ENCODE data around the gene ZKSCAN4.

Gene ZKSCAN4

GRCh38 chr6:28267695-28268059, 15.6 kb upstream of the ZKSCAN4 start:
- peak overlapping the region; percentile 86 for H3K27ac ChIP-seq (ENCODE audit: low read length)
- H3K27me3 ChIP-seq (ENCODE audit: low read depth, low read length): no peaks in the 10 kb centered on the region
- peak overlapping the region; percentile 80 to 94 for H3K4me3 ChIP-seq (ENCODE audit: low read depth in 1 of 2, low read length in 2 of 2)
- H3K9me3 ChIP-seq (ENCODE audit: control insufficient read depth in 1 of 2, low read length in 2 of 2): no peaks in the 10 kb centered on the region
- H3K36me3 ChIP-seq (ENCODE audit: control insufficient read depth in 1 of 2, insufficient read depth in 2 of 2, low read length in 2 of 2): peaks cover 9 to 10% of the 10 kb centered on the region in 2 donors
- peaks cover 7 to 14% of the 10 kb centered on the region in 2 donors for H3K4me1 ChIP-seq (ENCODE audit: control insufficient read depth in 1 of 2, insufficient read depth in 2 of 2, low read length in 2 of 2)

DNA sequence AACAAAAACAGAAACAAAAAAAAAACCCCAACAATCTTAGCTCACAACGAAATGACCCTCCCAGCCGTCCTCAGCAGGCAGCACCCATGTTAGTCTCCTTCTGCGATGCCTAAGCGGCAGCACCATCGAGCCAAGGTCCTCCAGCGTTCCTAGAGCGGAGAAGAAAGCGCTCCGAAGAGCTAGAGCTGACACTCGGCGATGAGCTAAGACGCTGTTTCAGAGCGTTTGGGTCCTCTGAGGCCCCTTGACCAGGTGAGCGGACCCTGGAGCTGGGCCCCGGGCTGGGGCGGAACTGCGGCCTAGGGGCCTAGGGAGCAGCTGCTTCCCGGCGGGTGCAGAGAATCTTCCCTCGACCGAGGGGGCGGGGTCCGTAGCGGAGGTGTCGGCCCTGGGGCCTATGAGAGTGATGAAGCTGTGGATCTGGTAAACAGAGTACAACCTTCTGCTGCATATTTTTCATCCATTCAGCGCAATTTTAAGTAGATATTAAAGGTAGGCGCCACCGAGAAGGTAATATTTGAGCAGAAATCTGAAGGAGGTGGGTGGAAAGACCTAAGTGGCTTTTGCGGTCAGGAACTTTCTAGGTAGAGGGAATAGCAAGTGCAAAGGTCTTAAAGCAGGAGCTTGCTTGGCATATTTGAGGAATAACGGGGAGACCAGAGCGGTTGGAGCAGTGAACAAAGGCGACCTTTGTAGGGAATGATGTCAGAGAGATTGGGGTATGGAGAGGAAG, 15.1 kb upstream of the ZKSCAN4 start, which contains the start of gene ZSCAN26:
Gene ZSCAN26 (plus strand): TSS at position 182 of the 733 bp plus-strand sequence. CDS start 4,777 bp downstream, outside the sequence.
- Histone ChIP-seq H3K36me3 (ENCODE audit: control insufficient read depth in 1 of 2, insufficient read depth in 2 of 2, low read length in 2 of 2) (peaks cover 4 to 5% of the 10 kb centered on the region in 2 donors), H3K4me3 (ENCODE audit: low read depth in 1 of 2, low read length in 2 of 2) (peak within 1 kb of the TSS; percentile 80 to 94), H3K4me1 (ENCODE audit: control insufficient read depth in 1 of 2, insufficient read depth in 2 of 2, low read length in 2 of 2) (peaks cover 7 to 14% of the 10 kb centered on the region in 2 donors), H3K9me3 (ENCODE audit: control insufficient read depth in 1 of 2, low read length in 2 of 2) (no peaks in the 10 kb centered on the region), H3K27ac (ENCODE audit: low read length) (peak within 1 kb of the TSS; percentile 86), H3K27me3 (ENCODE audit: low read depth, low read length) (no peaks in the 10 kb centered on the region)

GRCh38 chr6:28266563-28266961, 14.5 kb upstream of the ZKSCAN4 start:
- Histone ChIP-seq H3K27me3 (ENCODE audit: low read depth, low read length) (no peaks in the 10 kb centered on the region), H3K4me3 (ENCODE audit: low read depth in 1 of 2, low read length in 2 of 2) (peak overlapping the region; percentile 80 to 94)

GRCh38 chr6:28264834-28265401, 12.8 kb upstream of the ZKSCAN4 start:
- Histone ChIP-seq H3K27ac (ENCODE audit: low read length) (no peak overlapping the region), H3K36me3 (ENCODE audit: control insufficient read depth in 1 of 2, insufficient read depth in 2 of 2, low read length in 2 of 2) (no peaks in the 10 kb centered on the region), H3K9me3 (ENCODE audit: control insufficient read depth in 1 of 2, low read length in 2 of 2) (peaks cover 0 to 10% of the 10 kb centered on the region in 2 donors), H3K4me1 (ENCODE audit: control insufficient read depth in 1 of 2, insufficient read depth in 2 of 2, low read length in 2 of 2) (peaks cover 7 to 14% of the 10 kb centered on the region in 2 donors), H3K27me3 (ENCODE audit: low read depth, low read length) (no peaks in the 10 kb centered on the region), H3K4me3 (ENCODE audit: low read depth in 1 of 2, low read length in 2 of 2) (no peak overlapping the region)

More at GRCh38 chr6:28266563-28266961, 14.5 kb upstream of the ZKSCAN4 start:
- peak overlapping the region; percentile 86 for H3K27ac ChIP-seq (ENCODE audit: low read length)
- H3K36me3 ChIP-seq (ENCODE audit: control insufficient read depth in 1 of 2, insufficient read depth in 2 of 2, low read length in 2 of 2): no peaks in the 10 kb centered on the region
- H3K9me3 ChIP-seq (ENCODE audit: control insufficient read depth in 1 of 2, low read length in 2 of 2): no peaks in the 10 kb centered on the region
- H3K4me1 ChIP-seq (ENCODE audit: control insufficient read depth in 1 of 2, insufficient read depth in 2 of 2, low read length in 2 of 2): peaks cover 7 to 14% of the 10 kb centered on the region in 2 donors

GRCh38 chr6:28263922-28264321, 11.9 kb upstream of the ZKSCAN4 start:
- Histone ChIP-seq H3K36me3 (ENCODE audit: control insufficient read depth in 1 of 2, insufficient read depth in 2 of 2, low read length in 2 of 2) (no peaks in the 10 kb centered on the region), H3K27me3 (ENCODE audit: low read depth, low read length) (no peaks in the 10 kb centered on the region), H3K9me3 (ENCODE audit: control insufficient read depth in 1 of 2, low read length in 2 of 2) (peaks cover 0 to 16% of the 10 kb centered on the region in 2 donors), H3K27ac (ENCODE audit: low read length) (no peak overlapping the region), H3K4me3 (ENCODE audit: low read depth in 1 of 2, low read length in 2 of 2) (no peak overlapping the region), H3K4me1 (ENCODE audit: control insufficient read depth in 1 of 2, insufficient read depth in 2 of 2, low read length in 2 of 2) (peaks cover 7 to 14% of the 10 kb centered on the region in 2 donors)

- Histone ChIP-seq H3K9me3 (ENCODE audit: control insufficient read depth in 1 of 2, low read length in 2 of 2) (peaks cover 0 to 16% of the 10 kb centered on the region in 2 donors), H3K4me1 (ENCODE audit: control insufficient read depth in 1 of 2, insufficient read depth in 2 of 2, low read length in 2 of 2) (peaks cover 0 to 3% of the 10 kb centered on the region in 2 donors), H3K36me3 (ENCODE audit: control insufficient read depth in 1 of 2, insufficient read depth in 2 of 2, low read length in 2 of 2) (no peaks in the 10 kb centered on the region), H3K27me3 (ENCODE audit: low read depth, low read length) (no peaks in the 10 kb centered on the region), H3K27ac (ENCODE audit: low read length) (no peak within 1 kb of the TSS), H3K4me3 (ENCODE audit: low read depth in 1 of 2, low read length in 2 of 2) (peak within 1 kb of the TSS; percentile 61 to 68)
Observed at GRCh38 chr6:28258877-28259777, 7.1 kb upstream of the ZKSCAN4 start, which contains the start of gene NKAPL. Gene NKAPL, plus strand, starts transcription at chr6:28259297. Its CDS starts 75 bp downstream, at chr6:28259372.

- Histone ChIP-seq H3K9me3 (ENCODE audit: control insufficient read depth in 1 of 2, low read length in 2 of 2) (peaks cover 0 to 16% of the 10 kb centered on the region in 2 donors), H3K36me3 (ENCODE audit: control insufficient read depth in 1 of 2, insufficient read depth in 2 of 2, low read length in 2 of 2) (no peaks in the 10 kb centered on the region), H3K4me1 (ENCODE audit: control insufficient read depth in 1 of 2, insufficient read depth in 2 of 2, low read length in 2 of 2) (peaks cover 6 to 10% of the 10 kb centered on the region in 2 donors), H3K27me3 (ENCODE audit: low read depth, low read length) (no peaks in the 10 kb centered on the region), H3K4me3 (ENCODE audit: low read depth in 1 of 2, low read length in 2 of 2) (no peak overlapping the region), H3K27ac (ENCODE audit: low read length) (no peak overlapping the region)
Observed at GRCh38 chr6:28257042-28257441, 5.0 kb upstream of the ZKSCAN4 start.

GRCh38 chr6:28254121-28254519, 2.1 kb upstream of the ZKSCAN4 start:
- Histone ChIP-seq H3K4me3 (ENCODE audit: low read depth in 1 of 2, low read length in 2 of 2) (no peak overlapping the region), H3K27ac (ENCODE audit: low read length) (no peak overlapping the region), H3K27me3 (ENCODE audit: low read depth, low read length) (no peaks in the 10 kb centered on the region), H3K4me1 (ENCODE audit: control insufficient read depth in 1 of 2, insufficient read depth in 2 of 2, low read length in 2 of 2) (peaks cover 6 to 20% of the 10 kb centered on the region in 2 donors), H3K36me3 (ENCODE audit: control insufficient read depth in 1 of 2, insufficient read depth in 2 of 2, low read length in 2 of 2) (peaks cover 0 to 5% of the 10 kb centered on the region in 2 donors), H3K9me3 (ENCODE audit: control insufficient read depth in 1 of 2, low read length in 2 of 2) (no peaks in the 10 kb centered on the region)

- no peaks in the 10 kb centered on the region for H3K9me3 ChIP-seq (ENCODE audit: control insufficient read depth in 1 of 2, low read length in 2 of 2)
- peaks cover 6 to 17% of the 10 kb centered on the region in 2 donors for H3K4me1 ChIP-seq (ENCODE audit: control insufficient read depth in 1 of 2, insufficient read depth in 2 of 2, low read length in 2 of 2)
- peaks cover 1 to 28% of the 10 kb centered on the region in 2 donors for H3K36me3 ChIP-seq (ENCODE audit: control insufficient read depth in 1 of 2, insufficient read depth in 2 of 2, low read length in 2 of 2)
- peak overlapping the region; percentile 53 for H3K27ac ChIP-seq (ENCODE audit: low read length)
- H3K27me3 ChIP-seq (ENCODE audit: low read depth, low read length): no peaks in the 10 kb centered on the region
- H3K4me3 ChIP-seq (ENCODE audit: low read depth in 1 of 2, low read length in 2 of 2): peak overlapping the region; percentile 87 to 100
Observed at GRCh38 chr6:28251661-28252008, 434 bp downstream of the ZKSCAN4 start.

DNA sequence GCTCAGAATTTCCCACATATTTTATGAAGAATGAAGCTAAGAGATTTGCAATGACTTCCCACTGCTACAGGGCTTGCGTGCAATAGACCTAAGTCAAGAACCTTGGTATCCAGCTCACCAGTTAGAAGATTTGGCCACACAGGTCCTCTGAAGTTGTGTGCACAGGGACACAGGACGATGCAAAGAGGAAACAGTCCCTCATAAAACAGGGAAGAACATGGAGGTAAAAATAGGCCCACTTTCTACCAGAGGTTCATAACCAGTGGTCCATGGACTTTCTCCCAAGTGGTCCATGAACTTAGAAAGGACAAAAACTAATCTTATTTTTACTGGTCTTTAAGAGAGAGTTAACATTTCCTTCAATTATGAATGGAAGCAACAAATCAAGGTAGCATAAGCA, 1.3 kb downstream of the ZKSCAN4 start:
- peak overlapping the region; percentile 45 to 87 for H3K4me3 ChIP-seq (ENCODE audit: low read depth in 1 of 2, low read length in 2 of 2)
- peaks cover 8 to 37% of the 10 kb centered on the region in 2 donors for H3K36me3 ChIP-seq (ENCODE audit: control insufficient read depth in 1 of 2, insufficient read depth in 2 of 2, low read length in 2 of 2)
- H3K27ac ChIP-seq (ENCODE audit: low read length): no peak overlapping the region
- peaks cover 6 to 17% of the 10 kb centered on the region in 2 donors for H3K4me1 ChIP-seq (ENCODE audit: control insufficient read depth in 1 of 2, insufficient read depth in 2 of 2, low read length in 2 of 2)
- no peaks in the 10 kb centered on the region for H3K27me3 ChIP-seq (ENCODE audit: low read depth, low read length)
- H3K9me3 ChIP-seq (ENCODE audit: control insufficient read depth in 1 of 2, low read length in 2 of 2): no peaks in the 10 kb centered on the region

DNA sequence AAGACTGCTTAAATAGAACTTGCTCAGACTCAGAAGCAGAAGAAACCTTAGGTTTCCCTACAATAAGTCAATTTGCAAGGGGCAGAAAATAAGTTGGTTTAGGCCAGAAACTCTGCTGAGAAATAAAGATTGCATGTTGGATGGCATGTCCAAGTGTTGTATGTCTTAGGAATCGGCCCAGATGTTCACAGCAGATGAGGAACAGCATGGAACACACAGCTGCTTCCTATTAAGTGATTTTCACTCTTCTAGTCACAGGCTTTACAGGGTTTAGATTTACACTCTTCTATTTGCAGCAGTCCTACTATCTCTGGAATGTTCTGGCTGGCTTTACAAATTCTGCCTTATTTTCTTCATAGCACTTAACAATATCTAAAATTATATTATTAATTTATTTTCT, 3.2 kb downstream of the ZKSCAN4 start:
- Histone ChIP-seq H3K36me3 (ENCODE audit: control insufficient read depth in 1 of 2, insufficient read depth in 2 of 2, low read length in 2 of 2) (peaks cover 20 to 54% of the 10 kb centered on the region in 2 donors), H3K4me1 (ENCODE audit: control insufficient read depth in 1 of 2, insufficient read depth in 2 of 2, low read length in 2 of 2) (peaks cover 6 to 17% of the 10 kb centered on the region in 2 donors), H3K27me3 (ENCODE audit: low read depth, low read length) (no peaks in the 10 kb centered on the region), H3K9me3 (ENCODE audit: control insufficient read depth in 1 of 2, low read length in 2 of 2) (no peaks in the 10 kb centered on the region), H3K4me3 (ENCODE audit: low read depth in 1 of 2, low read length in 2 of 2) (no peak overlapping the region), H3K27ac (ENCODE audit: low read length) (no peak overlapping the region)
